AML-193 (cell line): Measurements from ENCODE around the gene ACSL5.
"Not testable (repeated sequence)": the region's sequence is repeated elsewhere in the genome, so short reads cannot be mapped to it uniquely, and the experiment has no call there.

Experiments used
- DNase-seq, 2 experiments: peaks; one replicate each; lab custom pipeline; 2025; lab: John Stamatoyannopoulos, UW

The ACSL5 gene

GRCh38 chr10:112349521-112350085 is 24.3 kb upstream of the ACSL5 start:
- DNase-seq = no peak

- no peak for DNase-seq
Observed at GRCh38 chr10:112351146-112351545, 22.8 kb upstream of the ACSL5 start.

- DNase-seq = no peak
Observed at GRCh38 chr10:112352044-112352443, 21.9 kb upstream of the ACSL5 start.

- no peak for DNase-seq
Observed at GRCh38 chr10:112353046-112353445, 20.9 kb upstream of the ACSL5 start.

- DNase-seq = no peak
Observed at GRCh38 chr10:112356686-112357085, 17.2 kb upstream of the ACSL5 start.

- no peak for DNase-seq
Observed at GRCh38 chr10:112359606-112360307, 14.2 kb upstream of the ACSL5 start.

GRCh38 chr10:112360308-112361270 is 13.3 kb upstream of the ACSL5 start:
- DNase-seq = no peak

GRCh38 chr10:112361951-112362751 is 11.8 kb upstream of the ACSL5 start:
- no peak for DNase-seq

GRCh38 chr10:112362833-112363232 is 11.1 kb upstream of the ACSL5 start:
- DNase-seq = no peak

GRCh38 chr10:112363696-112364688 is 9.9 kb upstream of the ACSL5 start:
- no peak for DNase-seq

GRCh38 chr10:112365014-112365432 is 8.9 kb upstream of the ACSL5 start:
- DNase-seq = no peak

- no peak for DNase-seq
Observed at GRCh38 chr10:112365451-112365850, 8.5 kb upstream of the ACSL5 start.

GRCh38 chr10:112366992-112367391 is 6.9 kb upstream of the ACSL5 start:
- DNase-seq = no peak

- DNase-seq = no peak
Observed at GRCh38 chr10:112367516-112367915, 6.4 kb upstream of the ACSL5 start.

GRCh38 chr10:112369495-112370423 is 4.2 kb upstream of the ACSL5 start:
- DNase-seq = no peak

- no peak for DNase-seq
Observed at GRCh38 chr10:112370424-112370819, 3.5 kb upstream of the ACSL5 start.

GRCh38 chr10:112371326-112371725 is 2.6 kb upstream of the ACSL5 start:
- not testable (repeated sequence) for DNase-seq

- DNase-seq = not testable (repeated sequence)
Observed at GRCh38 chr10:112372182-112372810, 1.6 kb upstream of the ACSL5 start.
